Duodenal mucosa (tissue), 2 donors: ENCODE measurements around the gene NDUFAF2.

Experiments
- H3K27ac ChIP-seq: one replicate; pipeline ENCODE4 v1.7.0; 2013; ENCODE audit warnings: low read depth, low read length
- H3K27me3 ChIP-seq, 2 donors: one replicate each; pipeline ENCODE4 v1.7.0; 2013; ENCODE audit warnings: low read length in 2 of 2, control low read depth in 1 of 2; ENCODE audit not compliant: insufficient read depth in 2 of 2, control insufficient read depth in 1 of 2
- H3K36me3 ChIP-seq, 2 donors: one replicate each; pipeline ENCODE4 v1.7.0; 2013; ENCODE audit warnings: low read length in 2 of 2, control low read depth in 1 of 2; ENCODE audit not compliant: insufficient read depth in 2 of 2, control insufficient read depth in 1 of 2
- H3K4me1 ChIP-seq, 2 donors: one replicate each; pipeline ENCODE4 v1.7.0; 2013; ENCODE audit warnings: low read length in 2 of 2, control low read depth in 1 of 2; ENCODE audit not compliant: insufficient read depth in 2 of 2, control insufficient read depth in 1 of 2
- H3K4me3 ChIP-seq, 2 donors: one replicate each; pipeline ENCODE4 v1.7.0; 2013; ENCODE audit warnings: low read length in 2 of 2, low read depth in 1 of 2
- H3K9ac ChIP-seq, 2 donors: one replicate each; pipeline ENCODE4 v1.7.0; 2013; ENCODE audit warnings: low read length in 2 of 2, low read depth in 1 of 2
- H3K9me3 ChIP-seq, 2 donors: one replicate each; pipeline ENCODE4 v1.7.0; 2013; ENCODE audit warnings: low read length in 2 of 2, control low read depth in 1 of 2; ENCODE audit not compliant: control insufficient read depth in 1 of 2

NDUFAF2 gene

GRCh38 chr5:61097465-61097864, 152.5 kb downstream of the NDUFAF2 start:
- H3K4me3 ChIP-seq = no peak overlapping the region
- H3K9ac ChIP-seq = no peak overlapping the region
- no peaks in the 10 kb centered on the region for H3K4me1 ChIP-seq

GRCh38 chr5:61098251-61098995, 153.4 kb downstream of the NDUFAF2 start:
- Histone ChIP-seq H3K36me3 (peaks cover 0 to 3% of the 10 kb centered on the region in 2 donors), H3K27me3 (no peaks in the 10 kb centered on the region), H3K4me3 (no peak overlapping the region), H3K4me1 (no peaks in the 10 kb centered on the region), H3K27ac (no peak overlapping the region), H3K9me3 (no peaks in the 10 kb centered on the region), H3K9ac (no peak overlapping the region)

More at GRCh38 chr5:61097465-61097864, 152.5 kb downstream of the NDUFAF2 start:
- no peaks in the 10 kb centered on the region for H3K27me3 ChIP-seq
- H3K36me3 ChIP-seq = peaks cover 0 to 3% of the 10 kb centered on the region in 2 donors
- H3K9me3 ChIP-seq = no peaks in the 10 kb centered on the region
- no peak overlapping the region for H3K27ac ChIP-seq

GRCh38 chr5:61100437-61100836, 155.4 kb downstream of the NDUFAF2 start:
- Histone ChIP-seq H3K27ac (no peak overlapping the region), H3K9me3 (no peaks in the 10 kb centered on the region), H3K27me3 (no peaks in the 10 kb centered on the region), H3K9ac (no peak overlapping the region), H3K36me3 (peaks cover 0 to 3% of the 10 kb centered on the region in 2 donors), H3K4me1 (no peaks in the 10 kb centered on the region), H3K4me3 (no peak overlapping the region)

- Histone ChIP-seq H3K4me3 (no peak overlapping the region), H3K9me3 (peaks cover 0 to 4% of the 10 kb centered on the region in 2 donors), H3K27ac (no peak overlapping the region), H3K27me3 (no peaks in the 10 kb centered on the region), H3K4me1 (no peaks in the 10 kb centered on the region), H3K36me3 (no peaks in the 10 kb centered on the region), H3K9ac (no peak overlapping the region)
Measured at GRCh38 chr5:61114441-61114840, 169.4 kb downstream of the NDUFAF2 start.

GRCh38 chr5:61115968-61116367, 171.0 kb downstream of the NDUFAF2 start:
- no peak overlapping the region for H3K27ac ChIP-seq
- H3K4me3 ChIP-seq = no peak overlapping the region
- no peaks in the 10 kb centered on the region for H3K4me1 ChIP-seq
- H3K36me3 ChIP-seq = no peaks in the 10 kb centered on the region
- H3K9me3 ChIP-seq = peaks cover 0 to 4% of the 10 kb centered on the region in 2 donors
- no peak overlapping the region for H3K9ac ChIP-seq
- H3K27me3 ChIP-seq = no peaks in the 10 kb centered on the region

- no peaks in the 10 kb centered on the region for H3K9me3 ChIP-seq
- H3K4me3 ChIP-seq = no peak overlapping the region
- no peaks in the 10 kb centered on the region for H3K4me1 ChIP-seq
- H3K36me3 ChIP-seq = no peaks in the 10 kb centered on the region
- no peak overlapping the region for H3K9ac ChIP-seq
- H3K27me3 ChIP-seq = no peaks in the 10 kb centered on the region
- H3K27ac ChIP-seq = no peak overlapping the region
Measured at GRCh38 chr5:61119066-61119465, 174.1 kb downstream of the NDUFAF2 start.

- no peaks in the 10 kb centered on the region for H3K36me3 ChIP-seq
- no peaks in the 10 kb centered on the region for H3K4me1 ChIP-seq
- H3K27ac ChIP-seq = no peak overlapping the region
- no peak overlapping the region for H3K4me3 ChIP-seq
- H3K9ac ChIP-seq = no peak overlapping the region
- no peaks in the 10 kb centered on the region for H3K9me3 ChIP-seq
- no peaks in the 10 kb centered on the region for H3K27me3 ChIP-seq
Measured at GRCh38 chr5:61120534-61120933, 175.5 kb downstream of the NDUFAF2 start.

GRCh38 chr5:61123145-61123544, 178.1 kb downstream of the NDUFAF2 start:
- no peaks in the 10 kb centered on the region for H3K4me1 ChIP-seq
- H3K4me3 ChIP-seq = no peak overlapping the region
- H3K9me3 ChIP-seq = no peaks in the 10 kb centered on the region
- H3K36me3 ChIP-seq = no peaks in the 10 kb centered on the region
- no peak overlapping the region for H3K9ac ChIP-seq
- no peaks in the 10 kb centered on the region for H3K27me3 ChIP-seq
- H3K27ac ChIP-seq = no peak overlapping the region

- Histone ChIP-seq H3K4me1 (no peaks in the 10 kb centered on the region), H3K9ac (no peak overlapping the region), H3K27ac (no peak overlapping the region), H3K27me3 (no peaks in the 10 kb centered on the region), H3K36me3 (no peaks in the 10 kb centered on the region), H3K9me3 (no peaks in the 10 kb centered on the region), H3K4me3 (no peak overlapping the region)
Measured at GRCh38 chr5:61130289-61130688, 185.3 kb downstream of the NDUFAF2 start.

- Histone ChIP-seq H3K9me3 (no peaks in the 10 kb centered on the region), H3K27ac (no peak overlapping the region), H3K4me1 (no peaks in the 10 kb centered on the region), H3K9ac (no peak overlapping the region), H3K4me3 (no peak overlapping the region), H3K27me3 (no peaks in the 10 kb centered on the region), H3K36me3 (no peaks in the 10 kb centered on the region)
Measured at GRCh38 chr5:61132559-61132958, 187.6 kb downstream of the NDUFAF2 start.
